HCT116 (cell line): ENCODE measurements around the gene SDK2. TPM values are rescaled to one million over a fixed set of nuclear protein-coding genes. Genes with fewer than 3 reads are reported as not detected.

Experiments
- ATAC-seq: fragments of 200-7000 bp; cut with Tn5 transposase; 2 replicates; pipeline ENCODE4 v1.9.1; 2020; ENCODE audit warnings: mild to moderate bottlenecking, moderate library complexity
- BruUV-seq: library from RNA; stranded (reverse); fragments of 400-500 nt; replicated peaks from 2 replicates; lab custom pipeline; 2021; lab: Mats Ljungman, UMichigan
- CTCF ChIA-PET: fragments of 300-600 bp; sonication (Branson Sonifier 250); formaldehyde crosslinking; loops from one replicate; lab custom pipeline; 2021; ENCODE audit warnings: antibody characterized with exemption; lab: Charles Lee
- POLR2A ChIA-PET: fragments of 300-600, 350-600 bp; sonication (Branson Sonifier 250); formaldehyde crosslinking; loops from one replicate; lab custom pipeline; 2021; ENCODE audit warnings: antibody characterized with exemption; lab: Charles Lee
- RAD21 ChIA-PET, 2 experiments: fragments of 300-600 bp; sonication (Branson Sonifier 250); formaldehyde crosslinking; loops; one replicate each; lab custom pipeline; 2023; ENCODE audit warnings: low total read pairs in 2 of 2; ENCODE audit not compliant: uncharacterized antibody in 2 of 2, unreplicated experiment in 2 of 2, low non-redundant PET in 1 of 2; lab: Charles Lee
- DNase-seq: peaks from one replicate; pipeline ENCODE4 v3.0.0-alpha.2; 2010; ENCODE audit warnings: low read depth, low spot score
- H2AFZ ChIP-seq: fragments of 200-600 bp; shearing (Covaris generic), sonication (generic); 2 replicates; pipeline ENCODE4 v1.6.1; 2017; ENCODE audit warnings: low read depth, mixed run types, mixed read lengths, antibody characterized with exemption, low read length; ENCODE audit not compliant: poor library complexity, severe bottlenecking
- H3K27ac ChIP-seq: 2 replicates; pipeline ENCODE4 v1.5.1; 2012; ENCODE audit warnings: low read depth, low read length
- H3K27me3 ChIP-seq: fragments of 200-600 bp; sonication (generic); 2 replicates; pipeline ENCODE4 v1.6.1; 2016; ENCODE audit warnings: mixed run types, low read length, mixed read lengths; ENCODE audit not compliant: insufficient read depth
- H3K36me3 ChIP-seq, 2 experiments: fragments of 200-500 bp in 1 of 2; fragments of 200-600 bp in 1 of 2; sonication (Bioruptor generic) in 1 of 2; sonication (generic) in 1 of 2; 2 replicates each; pipeline versions ENCODE4 v1.5.1 to v1.6.1; 2014 to 2016; ENCODE audit warnings: low read length in 2 of 2, inconsistent platforms in 1 of 2, mixed read lengths in 1 of 2, mixed run types in 1 of 2; ENCODE audit not compliant: insufficient read depth in 2 of 2, control insufficient read depth in 1 of 2
- H3K4me1 ChIP-seq, 2 experiments: fragments of 200-600 bp in 1 of 2; sonication (generic) in 1 of 2; 2 replicates each; pipeline versions ENCODE4 v1.5.1 to v1.6.1; 2012 to 2017; ENCODE audit warnings: low read length in 2 of 2, inconsistent platforms in 1 of 2, mild to moderate bottlenecking in 1 of 2, mixed read lengths in 1 of 2, mixed run types in 1 of 2, moderate library complexity in 1 of 2; ENCODE audit not compliant: insufficient read depth in 2 of 2, control insufficient read depth in 1 of 2
- H3K4me2 ChIP-seq: fragments of 200-600 bp; sonication (generic); 2 replicates; pipeline ENCODE4 v1.6.1; 2017; ENCODE audit warnings: mixed run types, low read length, mixed read lengths
- H3K4me3 ChIP-seq, 2 experiments: fragments of 200-600 bp in 1 of 2; sonication (generic) in 1 of 2; replicated peaks in 1 of 2; 2 replicates each; pipeline ENCODE4 v1.5.1; 2011 to 2016; ENCODE audit warnings: low read length in 2 of 2, control low read depth in 1 of 2, low read depth in 1 of 2, mild to moderate bottlenecking in 1 of 2, mixed read lengths in 1 of 2, mixed run types in 1 of 2
- H3K79me2 ChIP-seq: fragments of 200-600 bp; sonication (generic); 2 replicates; pipeline ENCODE4 v1.6.1; 2017; ENCODE audit warnings: mild to moderate bottlenecking, mixed run types, low read length, moderate library complexity, mixed read lengths; ENCODE audit not compliant: insufficient read depth
- H3K9ac ChIP-seq: fragments of 200-600 bp; sonication (generic); 2 replicates; pipeline ENCODE4 v1.6.1; 2016; ENCODE audit warnings: low read length, mixed read lengths
- H3K9me2 ChIP-seq: fragments of 200-600 bp; sonication (generic), shearing (Covaris generic); 2 replicates; pipeline ENCODE4 v1.6.1; 2017; ENCODE audit warnings: mixed run types, mild to moderate bottlenecking, moderate library complexity; ENCODE audit not compliant: insufficient read depth
- H3K9me3 ChIP-seq, 2 experiments: fragments of 200-500 bp in 1 of 2; fragments of 200-600 bp in 1 of 2; sonication (Bioruptor generic) in 1 of 2; sonication (generic) in 1 of 2; 2 replicates each; pipeline ENCODE4 v1.6.1; 2014 to 2017; ENCODE audit warnings: low read length in 2 of 2, mixed read lengths in 2 of 2, inconsistent platforms in 1 of 2, low read depth in 1 of 2, mild to moderate bottlenecking in 1 of 2, mixed run types in 1 of 2, moderate library complexity in 1 of 2; ENCODE audit not compliant: control insufficient read depth in 1 of 2, insufficient read depth in 1 of 2
- H4K20me1 ChIP-seq: fragments of 200-600 bp; sonication (generic), shearing (Covaris generic); 2 replicates; pipeline ENCODE4 v1.6.1; 2017; ENCODE audit warnings: mixed run types, mild to moderate bottlenecking, moderate library complexity; ENCODE audit not compliant: insufficient read depth
- CBX3 ChIP-seq: IDR thresholded peaks from 2 replicates; pipeline ENCODE4 v1.6.1; 2012; ENCODE audit warnings: low read depth
- CEBPB ChIP-seq: IDR thresholded peaks from 2 replicates; pipeline ENCODE4 v1.6.1; 2012; ENCODE audit warnings: low read depth
- EGR1 ChIP-seq: IDR thresholded peaks from 2 replicates; pipeline ENCODE4 v1.6.1; 2012; ENCODE audit warnings: low read depth
- ELF1 ChIP-seq: IDR thresholded peaks from 2 replicates; pipeline ENCODE4 v1.6.1; 2012; ENCODE audit warnings: low read depth, borderline replicate concordance
- EZH2 ChIP-seq: fragments of 200-600 bp; sonication (generic); IDR thresholded peaks from 2 replicates; pipeline ENCODE4 v1.6.1; 2017; ENCODE audit warnings: antibody characterized with exemption, mixed run types
- FOSL1 ChIP-seq: IDR thresholded peaks from 2 replicates; pipeline ENCODE4 v1.6.1; 2012; ENCODE audit warnings: low read depth
- JUND ChIP-seq: IDR thresholded peaks from 2 replicates; pipeline ENCODE4 v1.6.1; 2012
- RAD21 ChIP-seq: IDR thresholded peaks from 2 replicates; pipeline ENCODE4 v1.6.1; 2012; ENCODE audit warnings: low read depth, mild to moderate bottlenecking
- SIN3A ChIP-seq: IDR thresholded peaks from 2 replicates; pipeline ENCODE4 v1.6.1; 2012; ENCODE audit warnings: low read depth
- SRF ChIP-seq: IDR thresholded peaks from 2 replicates; pipeline ENCODE4 v1.6.1; 2012; ENCODE audit warnings: low read depth
- TCF7L2 ChIP-seq: IDR thresholded peaks from 2 replicates; pipeline ENCODE4 v1.7.0; 2011; ENCODE audit warnings: borderline replicate concordance, inconsistent platforms; ENCODE audit not compliant: insufficient read depth, insufficient read length; ENCODE audit errors: extremely low read depth
- YY1 ChIP-seq: IDR thresholded peaks from 2 replicates; pipeline ENCODE4 v1.6.1; 2011; ENCODE audit warnings: low read length, low read depth, moderate library complexity, mild to moderate bottlenecking; ENCODE audit not compliant: insufficient replicate concordance; ENCODE audit errors: extremely low read depth
- ZFX ChIP-seq: fragments of 450-650 bp; IDR thresholded peaks from 2 replicates; pipeline ENCODE4 v1.6.1; 2017
- ZNF274 ChIP-seq: fragments of 200-500 bp; sonication (Bioruptor generic); IDR thresholded peaks from 2 replicates; pipeline ENCODE4 v1.6.1; 2014; ENCODE audit warnings: mild to moderate bottlenecking, low read depth, low read length, inconsistent platforms
- intact Hi-C: fragments of 100-400 bp; cut with micrococcal nuclease; formaldehyde crosslinking; loops from 2 replicates; pipeline ENCODE4 v1.10.0; 2022
- total RNA-seq: library from RNA; stranded (reverse); gene quantifications from one replicate; pipeline ENCODE4 v1.2.1, GENCODE V29; 2021; ENCODE audit not compliant: unreplicated experiment
- TF ChIP-seq, protein P1 (sequence below): IDR thresholded peaks from 2 replicates; pipeline ENCODE4 v1.6.1; 2011; ENCODE audit warnings: mild to moderate bottlenecking, low read length, moderate library complexity; ENCODE audit not compliant: insufficient replicate concordance; ENCODE audit errors: extremely low read depth
- TF ChIP-seq, protein P2 (sequence below): IDR thresholded peaks from 2 replicates; pipeline ENCODE4 v1.6.1; 2012
- TF ChIP-seq, protein P3 (sequence below), 3 experiments: fragments of 200-600 bp in 1 of 3; sonication (generic) in 1 of 3; IDR thresholded peaks in 2 of 3; conservative IDR thresholded peaks in 1 of 3; 2 replicates each; pipeline ENCODE4 v1.5.1; 2012 to 2017; ENCODE audit warnings: low read depth in 2 of 3, low read length in 2 of 3, antibody characterized with exemption in 1 of 3, borderline replicate concordance in 1 of 3, control low read depth in 1 of 3, mild to moderate bottlenecking in 1 of 3, mixed read lengths in 1 of 3, mixed run types in 1 of 3, moderate library complexity in 1 of 3; ENCODE audit not compliant: insufficient read depth in 1 of 3
- TF ChIP-seq, protein P4 (sequence below): IDR thresholded peaks from 2 replicates; pipeline ENCODE4 v1.6.1; 2012

Gene SDK2
- total RNA-seq, 1 experiment from 2014 or later, result 0.10 TPM

DNA sequence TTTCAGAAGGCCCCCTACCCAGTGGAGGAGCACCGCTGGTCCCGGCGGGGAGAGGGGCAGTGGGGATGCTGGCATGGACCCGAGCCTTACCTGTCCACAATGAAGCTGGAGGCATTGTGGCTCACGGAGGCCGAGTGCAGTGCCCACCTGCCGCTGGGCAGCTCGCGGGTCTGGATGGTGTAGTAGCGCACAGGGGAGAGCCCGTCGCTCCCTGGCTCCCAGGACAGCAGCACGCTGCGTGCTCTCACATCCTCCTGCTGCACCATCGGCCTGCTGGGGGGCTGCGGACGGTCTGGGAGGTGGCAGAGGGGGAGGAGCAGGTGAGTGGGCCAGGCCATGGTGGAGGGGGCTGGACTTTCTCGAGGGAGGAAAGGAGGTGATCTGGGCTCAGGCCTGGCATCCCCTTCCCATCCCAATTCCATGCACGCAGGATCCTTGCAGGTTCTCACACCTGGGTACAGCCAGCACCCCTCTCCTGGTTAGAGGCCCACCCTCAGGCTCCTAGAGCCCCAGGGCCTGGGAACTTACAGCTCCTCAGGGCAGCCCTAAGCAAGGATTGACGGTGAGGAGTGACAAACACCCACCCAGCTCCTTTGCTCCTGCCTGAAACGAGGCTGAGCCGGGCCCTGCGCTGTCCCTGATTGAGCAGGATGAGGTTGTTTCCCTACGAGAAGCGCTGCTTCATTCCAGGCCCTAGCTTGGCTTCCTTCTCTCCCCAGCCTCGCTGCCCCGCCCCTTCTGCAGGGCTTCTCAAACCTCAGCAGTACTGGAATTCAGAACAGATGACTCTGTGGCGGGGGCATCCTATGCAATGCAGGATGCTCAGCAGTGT, 256.3 kb downstream of the SDK2 start:
- H3K27ac ChIP-seq, result no peak overlapping the region
- BruUV-seq, result no TSS peak
- no peaks in the 10 kb centered on the region for H4K20me1 ChIP-seq
- ChIA-PET POLR2A (no interaction called here), RAD21 (no interaction called here), CTCF (no interaction called here)
- ATAC-seq (peak; percentile 32; the same call in 1 of the 2 replicates), DNase-seq (no peak)
- H3K27me3 ChIP-seq, result peaks cover 15% of the 10 kb centered on the region; the same call in 1 of the 2 replicates
- no peaks in the 10 kb centered on the region for H3K4me1 ChIP-seq
- no peaks in the 10 kb centered on the region for H3K79me2 ChIP-seq
- no peak overlapping the region for H3K4me2 ChIP-seq
- H3K36me3 ChIP-seq, result no peaks in the 10 kb centered on the region
- no peaks in the 10 kb centered on the region for H3K9me3 ChIP-seq
- intact Hi-C loops, result no loop called here
- no peak overlapping the region for H2AFZ ChIP-seq
- H3K9me2 ChIP-seq, result no peaks in the 10 kb centered on the region
- TF ChIP-seq YY1, result no peak
- TF ChIP-seq FOSL1, result no peak
- TF ChIP-seq, protein P1, sequence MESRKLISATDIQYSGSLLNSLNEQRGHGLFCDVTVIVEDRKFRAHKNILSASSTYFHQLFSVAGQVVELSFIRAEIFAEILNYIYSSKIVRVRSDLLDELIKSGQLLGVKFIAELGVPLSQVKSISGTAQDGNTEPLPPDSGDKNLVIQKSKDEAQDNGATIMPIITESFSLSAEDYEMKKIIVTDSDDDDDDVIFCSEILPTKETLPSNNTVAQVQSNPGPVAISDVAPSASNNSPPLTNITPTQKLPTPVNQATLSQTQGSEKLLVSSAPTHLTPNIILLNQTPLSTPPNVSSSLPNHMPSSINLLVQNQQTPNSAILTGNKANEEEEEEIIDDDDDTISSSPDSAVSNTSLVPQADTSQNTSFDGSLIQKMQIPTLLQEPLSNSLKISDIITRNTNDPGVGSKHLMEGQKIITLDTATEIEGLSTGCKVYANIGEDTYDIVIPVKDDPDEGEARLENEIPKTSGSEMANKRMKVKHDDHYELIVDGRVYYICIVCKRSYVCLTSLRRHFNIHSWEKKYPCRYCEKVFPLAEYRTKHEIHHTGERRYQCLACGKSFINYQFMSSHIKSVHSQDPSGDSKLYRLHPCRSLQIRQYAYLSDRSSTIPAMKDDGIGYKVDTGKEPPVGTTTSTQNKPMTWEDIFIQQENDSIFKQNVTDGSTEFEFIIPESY, result no peak
- no peak for TF ChIP-seq EZH2
- TF ChIP-seq ELF1, result no peak
- no peak for TF ChIP-seq EGR1
- no peak for TF ChIP-seq ZFX
- TF ChIP-seq SIN3A, result no peak
- TF ChIP-seq SRF, result no peak
- TF ChIP-seq CBX3, result no peak
- no peak for TF ChIP-seq CEBPB
- no peak for TF ChIP-seq RAD21
- TF ChIP-seq TCF7L2, result no peak
- TF ChIP-seq, protein P2, sequence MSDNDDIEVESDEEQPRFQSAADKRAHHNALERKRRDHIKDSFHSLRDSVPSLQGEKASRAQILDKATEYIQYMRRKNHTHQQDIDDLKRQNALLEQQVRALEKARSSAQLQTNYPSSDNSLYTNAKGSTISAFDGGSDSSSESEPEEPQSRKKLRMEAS, result no peak
- TF ChIP-seq, protein P3, sequence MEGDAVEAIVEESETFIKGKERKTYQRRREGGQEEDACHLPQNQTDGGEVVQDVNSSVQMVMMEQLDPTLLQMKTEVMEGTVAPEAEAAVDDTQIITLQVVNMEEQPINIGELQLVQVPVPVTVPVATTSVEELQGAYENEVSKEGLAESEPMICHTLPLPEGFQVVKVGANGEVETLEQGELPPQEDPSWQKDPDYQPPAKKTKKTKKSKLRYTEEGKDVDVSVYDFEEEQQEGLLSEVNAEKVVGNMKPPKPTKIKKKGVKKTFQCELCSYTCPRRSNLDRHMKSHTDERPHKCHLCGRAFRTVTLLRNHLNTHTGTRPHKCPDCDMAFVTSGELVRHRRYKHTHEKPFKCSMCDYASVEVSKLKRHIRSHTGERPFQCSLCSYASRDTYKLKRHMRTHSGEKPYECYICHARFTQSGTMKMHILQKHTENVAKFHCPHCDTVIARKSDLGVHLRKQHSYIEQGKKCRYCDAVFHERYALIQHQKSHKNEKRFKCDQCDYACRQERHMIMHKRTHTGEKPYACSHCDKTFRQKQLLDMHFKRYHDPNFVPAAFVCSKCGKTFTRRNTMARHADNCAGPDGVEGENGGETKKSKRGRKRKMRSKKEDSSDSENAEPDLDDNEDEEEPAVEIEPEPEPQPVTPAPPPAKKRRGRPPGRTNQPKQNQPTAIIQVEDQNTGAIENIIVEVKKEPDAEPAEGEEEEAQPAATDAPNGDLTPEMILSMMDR (IDR thresholded peaks at IDR 0.05 in 2 of 3, conservative IDR thresholded peaks at IDR 0.05 in 1 of 3; ENCODE audit: borderline replicate concordance in 1 of 3, insufficient read depth in 1 of 3, low read depth in 2 of 3, low read length in 2 of 3), result no peak
- no peak for TF ChIP-seq JUND
- TF ChIP-seq ZNF274, result no peak
- TF ChIP-seq, protein P4, sequence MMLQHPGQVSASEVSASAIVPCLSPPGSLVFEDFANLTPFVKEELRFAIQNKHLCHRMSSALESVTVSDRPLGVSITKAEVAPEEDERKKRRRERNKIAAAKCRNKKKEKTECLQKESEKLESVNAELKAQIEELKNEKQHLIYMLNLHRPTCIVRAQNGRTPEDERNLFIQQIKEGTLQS, result no peak
- no peak overlapping the region for H3K9ac ChIP-seq
- H3K4me3 ChIP-seq, result no peak overlapping the region
